B cell (primary cell): ENCODE measurements around the gene B9D2. TPM values are rescaled to one million over a fixed set of nuclear protein-coding genes. Genes with fewer than 3 reads are reported as not detected.

Experiments
- ATAC-seq: fragments of 200-7000 bp; cut with Tn5 transposase; one replicate; pipeline ENCODE4 v1.10.0; 2021; ENCODE audit warnings: low read depth, mild to moderate bottlenecking, moderate number of reproducible peaks, moderate library complexity
- CTCF ChIA-PET: fragments of 350-600 bp; sonication (Branson Sonifier 250); formaldehyde crosslinking; loops from one replicate; lab custom pipeline; 2021; ENCODE audit warnings: antibody characterized with exemption, inconsistent platforms; lab: Charles Lee
- POLR2A ChIA-PET: fragments of 350-600 bp; sonication (Branson Sonifier 250); formaldehyde crosslinking; loops from one replicate; lab custom pipeline; 2021; ENCODE audit warnings: antibody characterized with exemption; lab: Charles Lee
- DNase-seq: peaks from one replicate; pipeline ENCODE4 v3.0.0; 2013
- H2AFZ ChIP-seq: 2 replicates; pipeline ENCODE4 v1.6.1; 2012; ENCODE audit warnings: mild to moderate bottlenecking, low read depth, low read length; ENCODE audit not compliant: insufficient read depth, poor library complexity, severe bottlenecking
- H3K27ac ChIP-seq, 2 donors: 1 replicate in 1 of 2; 2 replicates in 1 of 2; pipeline ENCODE4 v1.5.1; 2012 to 2013; ENCODE audit warnings: low read length in 2 of 2, mild to moderate bottlenecking in 2 of 2, moderate library complexity in 1 of 2
- H3K27me3 ChIP-seq, 4 experiments: fragments of 200-600 bp in 1 of 4; sonication (generic) in 1 of 4; replicated peaks in 1 of 4; 1 replicate in 2 of 4; 2 replicates in 2 of 4; pipeline versions ENCODE4 v1.6.1 to v1.7.0; 2013 to 2016; ENCODE audit warnings: low read length in 3 of 4, mild to moderate bottlenecking in 2 of 4, mixed read lengths in 1 of 4, moderate library complexity in 1 of 4; ENCODE audit not compliant: insufficient read depth in 4 of 4, control insufficient read depth in 3 of 4; ENCODE audit errors: control extremely low read depth in 1 of 4
- H3K36me3 ChIP-seq, 2 experiments: replicated peaks in 1 of 2; 1 replicate in 1 of 2; 2 replicates in 1 of 2; pipeline versions ENCODE4 v1.6.1 to v1.7.1; 2013; ENCODE audit warnings: low read length in 1 of 2; ENCODE audit not compliant: insufficient read depth in 2 of 2, control insufficient read depth in 1 of 2; ENCODE audit errors: control extremely low read depth in 1 of 2, extremely low read depth in 1 of 2
- H3K4me1 ChIP-seq, 2 donors: fragments of 200-600 bp in 1 of 2; sonication (generic) in 1 of 2; 1 replicate in 1 of 2; 2 replicates in 1 of 2; pipeline versions ENCODE4 v1.5.1 to v1.6.1; 2013 to 2017; ENCODE audit warnings: low read length in 2 of 2; ENCODE audit not compliant: control insufficient read depth in 2 of 2, insufficient read depth in 2 of 2
- H3K4me2 ChIP-seq: replicated peaks from 2 replicates; pipeline ENCODE3; 2012; ENCODE audit warnings: mild to moderate bottlenecking, low read depth, low read length; ENCODE audit not compliant: poor library complexity, severe bottlenecking
- H3K4me3 ChIP-seq, 5 experiments: fragments of 200-600 bp in 1 of 5; sonication (generic) in 1 of 5; 1 replicate in 3 of 5; 2 replicates in 2 of 5; pipeline versions ENCODE4 v1.5.1 to v1.7.0; 2011 to 2016; ENCODE audit warnings: low read length in 4 of 5, mild to moderate bottlenecking in 4 of 5, low read depth in 2 of 5, control low read depth in 1 of 5, moderate library complexity in 1 of 5; ENCODE audit not compliant: insufficient read depth in 1 of 5; ENCODE audit errors: control extremely low read depth in 1 of 5, extremely low read depth in 1 of 5
- H3K79me2 ChIP-seq: fragments of 200-600 bp; sonication (generic); one replicate; pipeline ENCODE4 v1.6.0; 2016; ENCODE audit warnings: low read length; ENCODE audit not compliant: control insufficient read depth, insufficient read depth
- H3K9ac ChIP-seq: fragments of 200-600 bp; sonication (generic); 2 replicates; pipeline ENCODE4 v1.6.1; 2017; ENCODE audit warnings: mild to moderate bottlenecking, low read length, moderate library complexity
- H3K9me3 ChIP-seq, 3 donors: one replicate each; pipeline versions ENCODE4 v1.6.1 to v1.7.1; 2013; ENCODE audit warnings: low read length in 2 of 3; ENCODE audit not compliant: control insufficient read depth in 2 of 3, insufficient read depth in 1 of 3; ENCODE audit errors: control extremely low read depth in 1 of 3
- H4K20me1 ChIP-seq: 2 replicates; pipeline ENCODE4 v1.6.0; 2012; ENCODE audit warnings: mild to moderate bottlenecking, low read length; ENCODE audit not compliant: insufficient read depth, control insufficient read depth, poor library complexity, severe bottlenecking
- H3K27ac Mint-ChIP-seq: one replicate; pipeline ENCODE4 v1.8.0; 2021; ENCODE audit warnings: mixed read lengths
- H3K27me3 Mint-ChIP-seq: one replicate; pipeline ENCODE4 v1.8.0; 2021; ENCODE audit warnings: mixed read lengths
- H3K4me1 Mint-ChIP-seq: one replicate; pipeline ENCODE4 v1.8.0; 2021; ENCODE audit warnings: mixed read lengths
- H3K4me3 Mint-ChIP-seq: one replicate; pipeline ENCODE4 v1.8.0; 2021; ENCODE audit warnings: mixed read lengths
- H3K9me3 Mint-ChIP-seq: one replicate; pipeline ENCODE4 v1.8.0; 2022; ENCODE audit warnings: mixed read lengths; ENCODE audit not compliant: insufficient read depth
- EZH2 ChIP-seq: IDR thresholded peaks from 2 replicates; pipeline ENCODE4 v1.6.1; 2012; ENCODE audit warnings: borderline replicate concordance, low read depth, mild to moderate bottlenecking, moderate library complexity, low read length; ENCODE audit not compliant: insufficient read depth, poor library complexity, severe bottlenecking
- WGBS: methylation state at CpG from one replicate; pipeline ENCODE4 v1.1.5; 2013; ENCODE audit warnings: missing lambda C conversion rate; ENCODE audit not compliant: insufficient coverage; 5-methylcytosine and 5-hydroxymethylcytosine counted together
- intact Hi-C: fragments of 100-400 bp; cut with micrococcal nuclease; formaldehyde crosslinking; loops from one replicate; pipeline ENCODE4 v1.10.0; 2022
- polyA plus RNA-seq: library from polyadenylated mRNA; depleted of rRNA; stranded (reverse); fragments of >200 nt; gene quantifications from 2 replicates; pipeline ENCODE4 v1.2.3, GENCODE V29; 2012
- total RNA-seq, 2 donors: library from RNA; stranded (reverse); fragments of 120-200 nt in 1 of 2; gene quantifications; 1 replicate in 1 of 2; 2 replicates in 1 of 2; pipeline versions ENCODE4 v1.2.3 to v1.2.4, GENCODE V29; 2013 to 2022
- TF ChIP-seq, protein P1 (sequence below): fragments of 200-600 bp; IDR thresholded peaks from one replicate; pipeline ENCODE4 v1.8.0; 2022; ENCODE audit warnings: antibody characterized with exemption, mild to moderate bottlenecking

Gene B9D2
- total and polyA plus RNA-seq, 2 donors (not counting 1 experiment from before 2014, with no cell fraction given), result 9.9 to 17.5 TPM

DNA sequence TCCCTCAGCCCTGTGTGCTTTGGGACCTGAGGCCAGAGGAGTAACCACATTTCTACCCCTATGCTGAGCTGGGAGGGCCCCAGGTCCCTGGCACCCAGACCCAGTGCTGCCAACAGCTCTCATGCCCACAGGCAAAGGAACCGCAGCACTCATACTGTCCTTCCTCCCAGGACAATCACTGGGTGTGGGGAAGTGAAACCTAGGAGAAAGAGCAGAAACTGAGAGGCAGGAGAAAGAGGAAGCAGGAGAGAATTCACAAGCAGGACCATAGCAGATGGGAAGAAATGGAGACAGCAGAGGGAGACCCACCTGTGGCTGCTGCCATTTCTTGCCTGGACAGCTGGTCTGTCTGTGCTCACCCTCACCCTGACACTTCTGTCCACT lies 35.1 kb downstream of the B9D2 start:
- Histone ChIP-seq H3K79me2 (peaks cover 11% of the 10 kb centered on the region), H3K4me1 (peaks cover 59 to 69% of the 10 kb centered on the region in 2 donors), H3K27ac (peak overlapping the region; percentile 76 to 97), H2AFZ (no peak overlapping the region), H3K4me3 (peak overlapping the region in 4 of 5 experiments; percentile 22 to 72 (median 46)), H3K9me3 (no peaks in the 10 kb centered on the region), H3K9ac (peak overlapping the region; percentile 58), H3K4me2 (peak overlapping the region; percentile 92), H3K36me3 (peaks cover 0 to 44% of the 10 kb centered on the region in 2 experiments), H4K20me1 (peaks cover 27% of the 10 kb centered on the region), H3K27me3 (no peaks in the 10 kb centered on the region)
- H3K9me3 Mint-ChIP-seq, result no peaks in the 10 kb centered on the region
- H3K27me3 Mint-ChIP-seq, result no peaks in the 10 kb centered on the region
- DNase-seq (peak; percentile 68), ATAC-seq (no peak)
- intact Hi-C loops, result loop anchor here (10.0 kb wide), 1 partner anchor 236 kb away; no protein-coding TSS in a partner anchor
- H3K27ac Mint-ChIP-seq, result peak overlapping the region; percentile 98
- ChIA-PET CTCF (interaction anchor here (0.6 to 9.7 kb wide), 6 partner anchors 11 to 199 kb away, joined by 3 to 130 read pairs (median 4); partner anchors contain the start of gene TGFB1), POLR2A (interaction anchor here (0.6 to 5.3 kb wide), 5 partner anchors 13 to 762 kb away, joined by 4 to 69 read pairs (median 9); partner anchors contain the start of gene TGFB1)
- peaks cover 67% of the 10 kb centered on the region for H3K4me1 Mint-ChIP-seq
- peak overlapping the region; percentile 88 for H3K4me3 Mint-ChIP-seq
- TF ChIP-seq, protein P1, sequence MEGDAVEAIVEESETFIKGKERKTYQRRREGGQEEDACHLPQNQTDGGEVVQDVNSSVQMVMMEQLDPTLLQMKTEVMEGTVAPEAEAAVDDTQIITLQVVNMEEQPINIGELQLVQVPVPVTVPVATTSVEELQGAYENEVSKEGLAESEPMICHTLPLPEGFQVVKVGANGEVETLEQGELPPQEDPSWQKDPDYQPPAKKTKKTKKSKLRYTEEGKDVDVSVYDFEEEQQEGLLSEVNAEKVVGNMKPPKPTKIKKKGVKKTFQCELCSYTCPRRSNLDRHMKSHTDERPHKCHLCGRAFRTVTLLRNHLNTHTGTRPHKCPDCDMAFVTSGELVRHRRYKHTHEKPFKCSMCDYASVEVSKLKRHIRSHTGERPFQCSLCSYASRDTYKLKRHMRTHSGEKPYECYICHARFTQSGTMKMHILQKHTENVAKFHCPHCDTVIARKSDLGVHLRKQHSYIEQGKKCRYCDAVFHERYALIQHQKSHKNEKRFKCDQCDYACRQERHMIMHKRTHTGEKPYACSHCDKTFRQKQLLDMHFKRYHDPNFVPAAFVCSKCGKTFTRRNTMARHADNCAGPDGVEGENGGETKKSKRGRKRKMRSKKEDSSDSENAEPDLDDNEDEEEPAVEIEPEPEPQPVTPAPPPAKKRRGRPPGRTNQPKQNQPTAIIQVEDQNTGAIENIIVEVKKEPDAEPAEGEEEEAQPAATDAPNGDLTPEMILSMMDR, result no peak
- no peak for TF ChIP-seq EZH2
- WGBS, result no CpG with 5 or more reads among the region's 1 CpG
